GM12878 (cell line): ENCODE data around the gene PCLO. TPM values are rescaled to one million over a fixed set of nuclear protein-coding genes. Genes with fewer than 3 reads are reported as not detected.
"Not testable (repeated sequence)": the region's sequence is repeated elsewhere in the genome, so short reads cannot be mapped to it uniquely, and the experiment has no call there.

ENCODE experiments used
- ATAC-seq: fragments of 200-7000 bp; cut with Tn5 transposase; 3 replicates; pipeline ENCODE4 v1.9.1; 2020; ENCODE audit warnings: mild to moderate bottlenecking, moderate library complexity
- BruUV-seq: library from RNA; stranded (reverse); fragments of 400-500 nt; replicated peaks from 2 replicates; lab custom pipeline; 2021; lab: Mats Ljungman, UMichigan
- CTCF ChIA-PET: fragments of 300-600 bp; sonication (Branson Sonifier 250); formaldehyde crosslinking; extraction: SDS; loops from one replicate; lab custom pipeline; 2021; ENCODE audit warnings: inconsistent platforms; lab: Yijun Ruan, JAX
- POLR2A ChIA-PET: fragments of 350-600 bp; formaldehyde crosslinking; extraction: SDS; loops from one replicate; lab custom pipeline; 2021; ENCODE audit warnings: inconsistent platforms; lab: Charles Lee
- RAD21 ChIA-PET: fragments of 300-600 bp; sonication (Branson Sonifier 250); formaldehyde crosslinking; loops from one replicate; lab custom pipeline; 2023; ENCODE audit warnings: antibody characterized with exemption; ENCODE audit not compliant: unreplicated experiment; lab: Charles Lee
- SMC1A ChIA-PET: fragments of 300-600 bp; sonication (Branson Sonifier 250); formaldehyde crosslinking; loops from one replicate; lab custom pipeline; 2023; ENCODE audit not compliant: unreplicated experiment, uncharacterized antibody; lab: Charles Lee
- DNase-seq: peaks from one replicate; pipeline ENCODE4 v3.0.0-alpha.2; 2011; ENCODE audit warnings: low read depth, low spot score
- FAIRE-seq: peaks from 3 replicates; lab custom pipeline; 2011; peaks lifted over from hg19 to GRCh38; lab: Jason Lieb, UNC
- H2AFZ ChIP-seq: 2 replicates; pipeline ENCODE4 v1.6.0; 2011; ENCODE audit warnings: low read depth, low read length, control low read depth; ENCODE audit not compliant: control insufficient read depth
- H3K27ac ChIP-seq: 2 replicates; pipeline ENCODE4 v1.5.1; 2011; ENCODE audit warnings: control low read depth; ENCODE audit not compliant: control insufficient read depth, insufficient read depth
- H3K27me3 ChIP-seq, 2 experiments: replicated peaks in 1 of 2; 2 replicates each; pipeline versions ENCODE4 v1.6.0 to v1.6.1; 2011; ENCODE audit warnings: low read length in 1 of 2; ENCODE audit not compliant: control insufficient read depth in 2 of 2, insufficient read depth in 2 of 2
- H3K36me3 ChIP-seq, 2 experiments: 2 replicates each; pipeline ENCODE4 v1.5.1; 2011; ENCODE audit warnings: low read length in 1 of 2; ENCODE audit not compliant: control insufficient read depth in 2 of 2, insufficient read depth in 2 of 2
- H3K4me1 ChIP-seq: 2 replicates; pipeline ENCODE4 v1.6.1; 2011; ENCODE audit warnings: mild to moderate bottlenecking, low read length, moderate library complexity, mixed read lengths; ENCODE audit not compliant: control insufficient read depth, insufficient read depth
- H3K4me2 ChIP-seq: 2 replicates; pipeline ENCODE4 v1.6.0; 2011; ENCODE audit warnings: control low read depth; ENCODE audit not compliant: control insufficient read depth, insufficient read depth
- H3K4me3 ChIP-seq: fragments of 200-600 bp; sonication (generic); 2 replicates; pipeline ENCODE4 v1.5.1; 2016
- H3K79me2 ChIP-seq: 2 replicates; pipeline ENCODE4 v1.6.0; 2011; ENCODE audit warnings: low read length; ENCODE audit not compliant: control insufficient read depth, insufficient read depth
- H3K9ac ChIP-seq: 2 replicates; pipeline ENCODE4 v1.8.0; 2011; ENCODE audit warnings: low read length, control low read depth, mixed read lengths; ENCODE audit not compliant: control insufficient read depth, insufficient read depth
- H3K9me3 ChIP-seq: replicated peaks from 3 replicates; pipeline ENCODE4 v1.5.1; 2011; ENCODE audit warnings: mild to moderate bottlenecking, low read length; ENCODE audit not compliant: control insufficient read depth, insufficient read depth
- H4K20me1 ChIP-seq: 2 replicates; pipeline ENCODE4 v1.6.0; 2011; ENCODE audit not compliant: control insufficient read depth, insufficient read depth
- BMI1 ChIP-seq: fragments of 450-650 bp; IDR thresholded peaks from 2 replicates; pipeline ENCODE4 v1.6.1; 2016; ENCODE audit warnings: mild to moderate bottlenecking, moderate library complexity, borderline replicate concordance
- HSF1 ChIP-seq: fragments of 150-350 bp; IDR thresholded peaks from 2 replicates; pipeline ENCODE4 v1.6.1; 2014; ENCODE audit warnings: mild to moderate bottlenecking, low read depth, low read length
- RELA ChIP-seq: fragments of 450-650 bp; IDR thresholded peaks from 2 replicates; pipeline ENCODE4 v1.8.0; 2014; ENCODE audit warnings: borderline replicate concordance; ENCODE audit not compliant: partially characterized antibody
- SIN3A ChIP-seq: IDR thresholded peaks from 2 replicates; pipeline ENCODE4 v1.6.1; 2012; ENCODE audit warnings: low read depth, low read length, improper control_type of control experiment
- SMC3 ChIP-seq: IDR thresholded peaks from 2 replicates; pipeline ENCODE4 v1.6.1; 2011; ENCODE audit warnings: low read length, improper control_type of control experiment, borderline replicate concordance
- WGBS: methylation state at CpG from one replicate; pipeline ENCODE4 v1.1.6; 2016; ENCODE audit warnings: low lambda C conversion rate; ENCODE audit not compliant: insufficient replicate concordance, insufficient coverage; ENCODE audit errors: missing lambda C conversion rate; 5-methylcytosine and 5-hydroxymethylcytosine counted together
- in situ Hi-C: fragments of 300-500 bp; cut with MboI; formaldehyde crosslinking; loops from 9 replicates; pipeline ENCODE4 v1.14.3; 2018; ENCODE audit warnings: mixed read lengths
- intact Hi-C: fragments of 100-400 bp; cut with micrococcal nuclease; formaldehyde crosslinking; loops from one replicate; pipeline ENCODE4 v1.14.2; 2022; ENCODE audit not compliant: unreplicated experiment
- polyA plus RNA-seq, 11 experiments: library from polyadenylated mRNA; depleted of rRNA in 4 of 11; unstranded in 6 of 11; stranded (reverse) in 5 of 11; fragments of >200 nt; fragmentation: Nextera tagmentation in 4 of 11; fragmentation: Illumina TruSeq in 1 of 11; extraction: Ambion mirVana in 4 of 11; extraction: Trizol in 1 of 11; gene quantifications; 1 replicate in 1 of 11; 2 replicates in 10 of 11; pipeline versions ENCODE4 v1.2.1 to v1.2.3, GENCODE V29; 2011 to 2016; ENCODE audit warnings: inconsistent platforms in 2 of 11, missing spikeins in 2 of 11, low read depth in 1 of 11
- total RNA-seq, 4 experiments: library from RNA; depleted of rRNA in 3 of 4; stranded (reverse); fragments of >200 nt in 3 of 4; fragmentation: Illumina TruSeq in 1 of 4; extraction: Trizol in 1 of 4; gene quantifications; 2 replicates each; pipeline versions ENCODE4 v1.2.1 to v1.2.3, GENCODE V29; 2013 to 2021
- TF ChIP-seq, protein P1 (sequence below): fragments of 450-650 bp; IDR thresholded peaks from 2 replicates; pipeline ENCODE4 v1.6.1; 2017; ENCODE audit warnings: mild to moderate bottlenecking, low read depth, inconsistent platforms; ENCODE audit not compliant: poor library complexity, severe bottlenecking

The PCLO gene
- total and polyA plus RNA-seq, 10 of the 15 experiments (the other 5 are each of a cell fraction or from before 2014, with no cell fraction given) = 0.01 to 0.08 (median 0.03) TPM; not detected in 6

DNA sequence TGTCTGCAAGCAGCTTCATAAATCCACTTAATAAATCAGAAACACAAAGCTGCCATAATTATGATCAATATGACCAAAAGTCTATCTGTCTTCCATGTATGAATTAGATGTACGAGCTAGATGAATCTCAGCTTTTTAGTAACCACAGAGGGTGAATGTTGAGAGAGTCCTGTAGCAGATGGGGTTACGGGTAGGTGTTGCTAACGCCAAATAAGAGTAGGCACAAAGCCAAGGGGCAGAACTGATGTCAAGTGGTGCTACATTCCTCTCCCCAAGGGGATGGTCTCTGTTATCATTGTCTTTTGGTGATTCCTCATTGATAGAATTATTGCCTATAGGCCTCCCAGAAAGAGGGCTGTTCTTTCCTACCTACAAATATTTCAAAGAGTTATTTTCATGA is 257.8 kb downstream of the PCLO start (continued):
- TF ChIP-seq, protein P1, sequence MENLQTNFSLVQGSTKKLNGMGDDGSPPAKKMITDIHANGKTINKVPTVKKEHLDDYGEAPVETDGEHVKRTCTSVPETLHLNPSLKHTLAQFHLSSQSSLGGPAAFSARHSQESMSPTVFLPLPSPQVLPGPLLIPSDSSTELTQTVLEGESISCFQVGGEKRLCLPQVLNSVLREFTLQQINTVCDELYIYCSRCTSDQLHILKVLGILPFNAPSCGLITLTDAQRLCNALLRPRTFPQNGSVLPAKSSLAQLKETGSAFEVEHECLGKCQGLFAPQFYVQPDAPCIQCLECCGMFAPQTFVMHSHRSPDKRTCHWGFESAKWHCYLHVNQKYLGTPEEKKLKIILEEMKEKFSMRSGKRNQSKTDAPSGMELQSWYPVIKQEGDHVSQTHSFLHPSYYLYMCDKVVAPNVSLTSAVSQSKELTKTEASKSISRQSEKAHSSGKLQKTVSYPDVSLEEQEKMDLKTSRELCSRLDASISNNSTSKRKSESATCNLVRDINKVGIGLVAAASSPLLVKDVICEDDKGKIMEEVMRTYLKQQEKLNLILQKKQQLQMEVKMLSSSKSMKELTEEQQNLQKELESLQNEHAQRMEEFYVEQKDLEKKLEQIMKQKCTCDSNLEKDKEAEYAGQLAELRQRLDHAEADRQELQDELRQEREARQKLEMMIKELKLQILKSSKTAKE = no peak
- TF ChIP-seq BMI1 = no peak
- TF ChIP-seq SMC3 = no peak
- TF ChIP-seq HSF1 = no peak
- no peak for TF ChIP-seq SIN3A
- TF ChIP-seq RELA = no peak

DNA sequence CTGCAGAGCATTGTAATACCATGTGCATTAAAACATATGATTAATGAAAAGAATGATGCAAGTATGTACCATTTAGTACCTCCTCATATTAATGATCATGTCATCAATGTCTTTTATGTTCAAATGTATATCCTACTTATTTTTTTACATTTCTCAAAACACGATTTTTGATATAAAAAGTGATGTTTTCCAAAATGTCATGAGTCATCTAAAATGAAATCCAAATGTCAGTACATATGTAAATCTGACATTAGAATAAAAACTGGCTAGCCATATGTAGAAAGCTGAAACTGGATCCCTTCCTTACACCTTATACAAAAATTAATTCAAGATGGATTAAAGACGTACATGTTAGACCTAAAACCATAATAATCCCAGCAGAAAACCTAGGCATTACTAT is 261.6 kb downstream of the PCLO start:
- POLR2A ChIA-PET, H3K79me2 ChIP-seq, H3K27me3 ChIP-seq, RAD21 ChIA-PET, DNase-seq, in situ Hi-C loops, H2AFZ ChIP-seq, H3K36me3 ChIP-seq, H3K4me3 ChIP-seq, BruUV-seq, CTCF ChIA-PET, H3K4me1 ChIP-seq, H3K9ac ChIP-seq, intact Hi-C loops, H4K20me1 ChIP-seq, FAIRE-seq, ATAC-seq, H3K9me3 ChIP-seq, H3K4me2 ChIP-seq, H3K27ac ChIP-seq: not testable (repeated sequence)
- SMC1A ChIA-PET = interaction anchor here (1.4 kb wide), 1 partner anchor 15 kb away, joined by 3 read pairs; no protein-coding TSS in a partner anchor
- WGBS = 2% methylated on average over 2 of the region's 2 CpGs
